Right cardiac atrium (tissue), 5 donors: Measurements from ENCODE around the gene TNFAIP8. TPM values are rescaled to one million over a fixed set of nuclear protein-coding genes. Genes with fewer than 3 reads are reported as not detected.
A peak's percentile ranks its signal among the peaks of the same experiment; 100 is the strongest.

Experiments
- ATAC-seq, 2 donors: fragments of 200-7000 bp; cut with Tn5 transposase; one replicate each; pipeline versions ENCODE4 v1.8.0 to v1.9.1; 2020; ENCODE audit warnings: moderate library complexity in 2 of 2, mild to moderate bottlenecking in 1 of 2
- DNase-seq, 3 donors: peaks; one replicate each; pipeline ENCODE4 v3.0.0-alpha.2; 2020
- H3K27ac ChIP-seq: one replicate; pipeline ENCODE4 v1.5.1; 2013; ENCODE audit warnings: mild to moderate bottlenecking, low read length, control low read depth, moderate library complexity
- H3K27me3 ChIP-seq: one replicate; pipeline ENCODE4 v1.6.1; 2013; ENCODE audit not compliant: control insufficient read depth, insufficient read depth
- H3K4me1 ChIP-seq: one replicate; pipeline ENCODE4 v1.6.1; 2013; ENCODE audit warnings: low read length; ENCODE audit not compliant: control insufficient read depth, insufficient read depth
- H3K4me3 ChIP-seq: one replicate; pipeline ENCODE4 v1.5.1; 2013; ENCODE audit warnings: low read length, control low read depth
- H3K9me3 ChIP-seq: one replicate; pipeline ENCODE4 v1.6.1; 2013; ENCODE audit warnings: low read length; ENCODE audit not compliant: control insufficient read depth
- WGBS: extraction: QIAGEN DNeasy Blood & Tissue Kit; methylation state at CpG from one replicate; pipeline ENCODE4 v1.1.7; 2013; 5-methylcytosine and 5-hydroxymethylcytosine counted together
- intact Hi-C, 4 donors: fragments of 100-400 bp; cut with DNase I; formaldehyde crosslinking; loops; one replicate each; pipeline versions ENCODE4 v1.11.0 to v1.14.0; 2022 to 2023
- polyA plus RNA-seq: library from polyadenylated mRNA; stranded (reverse); fragments of 200-250 nt; gene quantifications from one replicate; pipeline ENCODE4 v1.2.3, GENCODE V29; 2013
- total RNA-seq, 4 donors: library from RNA; stranded (reverse); fragmentation: NEBNext Ultra II Directional; extraction: Animal tissue kit (Norgen Biotek cat#: 25700); gene quantifications; one replicate each; pipeline ENCODE4 v1.2.1, GENCODE V29; 2021
- donor health status: healthy with polysubstance abuse.
- donor health status: DM: no; HTN: yes; CAD: no.
- donor health status: DM: no; HTN: no; CAD: no.
- donor health status: DM: no; HTN: yes; CAD: no; lungs with severe emphysema.
- donor health status: DM: yes; HTN: yes; CAD: no.

The TNFAIP8 gene
- total and polyA plus RNA-seq, 5 donors, result 2.7 to 5.9 (median 4.4) TPM

DNA sequence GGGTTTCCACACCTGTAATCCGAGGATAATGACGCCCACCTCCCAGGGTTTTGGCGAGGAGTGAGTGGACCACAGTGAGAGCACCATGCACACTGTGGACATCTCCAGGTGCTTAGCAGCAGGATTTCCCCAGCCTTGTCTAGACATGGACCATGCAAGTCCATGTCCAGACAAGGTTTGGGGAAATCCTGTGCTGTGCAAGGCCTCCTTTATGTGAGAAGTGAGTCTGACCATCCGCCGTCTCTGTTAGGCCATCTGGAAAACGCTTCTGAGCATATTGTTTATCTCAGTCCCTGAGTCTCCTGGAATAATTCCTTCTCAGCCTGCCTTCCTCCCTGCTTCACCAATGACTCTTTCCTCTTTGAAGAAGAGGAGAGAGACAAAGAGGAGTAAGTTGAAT is 26.2 kb upstream of the TNFAIP8 start:
- Histone ChIP-seq H3K27ac (no peak overlapping the region), H3K27me3 (no peaks in the 10 kb centered on the region), H3K9me3 (no peaks in the 10 kb centered on the region), H3K4me3 (no peak overlapping the region), H3K4me1 (no peaks in the 10 kb centered on the region)
- intact Hi-C loops, result no loop called here
- WGBS, result 73% methylated on average over 6 of the region's 6 CpGs
- peak in 1 of 2 donors; percentile 22 for ATAC-seq
- DNase-seq, result no peak

- Histone ChIP-seq H3K4me1 (no peaks in the 10 kb centered on the region), H3K4me3 (no peak overlapping the region), H3K9me3 (no peaks in the 10 kb centered on the region), H3K27ac (no peak overlapping the region), H3K27me3 (no peaks in the 10 kb centered on the region)
- ATAC-seq, result peak in 1 of 2 donors; percentile 39
- no peak for DNase-seq
- WGBS, result 70% methylated on average over 9 of the region's 9 CpGs
- intact Hi-C loops, result no loop called here
Measured at GRCh38 chr5:119330367-119331183, 25.2 kb upstream of the TNFAIP8 start.

- H3K4me1 ChIP-seq, result no peaks in the 10 kb centered on the region
- H3K27ac ChIP-seq, result no peak overlapping the region
- H3K9me3 ChIP-seq, result no peaks in the 10 kb centered on the region
- intact Hi-C loops, result no loop called here
- no peak overlapping the region for H3K4me3 ChIP-seq
- no peaks in the 10 kb centered on the region for H3K27me3 ChIP-seq
- DNase-seq (no peak), ATAC-seq (no peak)
- 97% methylated on average over 3 of the region's 3 CpGs for WGBS
Measured at GRCh38 chr5:119331566-119332095, 24.2 kb upstream of the TNFAIP8 start.

DNA sequence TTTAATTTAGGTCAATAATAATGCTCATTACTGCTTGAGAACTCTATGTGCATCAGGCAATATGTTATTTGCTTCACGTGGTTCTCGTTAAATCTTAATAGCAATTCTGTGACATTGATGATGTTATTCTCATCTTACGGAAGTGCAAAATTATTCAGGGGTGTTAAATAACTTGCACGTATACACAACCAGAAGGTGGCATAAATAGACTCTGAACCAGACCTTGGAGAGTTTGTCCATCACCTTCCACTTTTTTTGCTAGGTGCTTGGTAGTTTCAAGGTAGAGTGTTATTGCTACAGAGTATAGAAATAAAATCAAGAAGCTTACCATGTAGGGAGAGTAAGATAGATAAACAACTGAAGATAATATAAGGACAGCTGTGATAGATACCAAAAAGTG is 23.6 kb upstream of the TNFAIP8 start:
- WGBS, result 94% methylated on average over 4 of the region's 4 CpGs

DNA sequence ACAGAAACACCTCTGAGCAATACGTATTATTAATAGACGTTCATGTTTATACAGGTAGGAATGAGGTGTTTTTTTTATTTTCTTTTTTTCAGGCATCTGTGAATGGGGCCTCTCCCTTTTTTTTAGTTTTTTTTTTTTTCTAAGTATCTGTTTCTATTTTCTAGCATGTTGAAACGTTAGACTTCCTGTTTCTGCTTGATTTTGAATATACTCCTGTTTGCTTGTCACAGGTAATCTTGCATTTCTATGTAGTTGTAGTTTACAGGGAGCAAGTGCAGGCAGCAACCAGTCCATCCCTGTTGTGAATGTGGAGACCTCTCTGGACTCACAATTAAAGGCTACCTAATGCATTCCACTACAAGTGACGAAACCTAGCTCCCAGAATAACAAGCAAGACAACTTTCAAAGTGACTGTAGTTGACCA is 22.8 kb upstream of the TNFAIP8 start:
- no peaks in the 10 kb centered on the region for H3K27me3 ChIP-seq
- ATAC-seq (no peak), DNase-seq (no peak)
- H3K27ac ChIP-seq, result no peak overlapping the region
- intact Hi-C loops, result no loop called here
- no peak overlapping the region for H3K4me3 ChIP-seq
- no peaks in the 10 kb centered on the region for H3K9me3 ChIP-seq
- 76% methylated on average over 4 of the region's 4 CpGs for WGBS
- H3K4me1 ChIP-seq, result no peaks in the 10 kb centered on the region

More for the DNA sequence above, 23.6 kb upstream of the TNFAIP8 start:
- Histone ChIP-seq H3K4me1 (no peaks in the 10 kb centered on the region), H3K4me3 (no peak overlapping the region), H3K27me3 (no peaks in the 10 kb centered on the region), H3K9me3 (no peaks in the 10 kb centered on the region), H3K27ac (no peak overlapping the region)
- intact Hi-C loops, result no loop called here
- ATAC-seq (no peak), DNase-seq (no peak)

DNA sequence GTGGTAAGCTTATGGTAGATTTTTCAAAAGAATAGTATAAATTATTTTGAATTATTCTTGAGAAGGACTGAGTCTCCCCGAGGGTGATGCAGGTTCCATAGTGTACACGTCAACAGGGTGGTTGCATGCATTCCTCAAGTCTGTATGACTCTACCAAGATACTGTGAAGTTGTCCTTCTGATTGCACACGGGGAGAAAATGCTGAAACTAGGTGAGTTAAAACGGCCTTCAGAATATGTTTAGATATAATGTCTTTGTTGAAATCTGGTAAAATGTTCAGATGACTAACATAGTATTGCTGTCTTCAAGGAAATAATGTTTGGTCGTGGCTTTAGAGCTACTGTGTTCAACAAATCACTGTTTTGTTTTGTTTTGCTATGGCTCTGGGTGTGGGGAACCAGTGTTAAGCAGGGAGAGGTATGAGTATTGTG is 22.4 kb upstream of the TNFAIP8 start:
- H3K9me3 ChIP-seq, result no peaks in the 10 kb centered on the region
- no peaks in the 10 kb centered on the region for H3K4me1 ChIP-seq
- intact Hi-C loops, result no loop called here
- H3K27ac ChIP-seq, result no peak overlapping the region
- H3K27me3 ChIP-seq, result no peaks in the 10 kb centered on the region
- 76% methylated on average over 5 of the region's 5 CpGs for WGBS
- DNase-seq, result no peak
- ATAC-seq, result no peak
- H3K4me3 ChIP-seq, result no peak overlapping the region

GRCh38 chr5:119335261-119335677 is 20.6 kb upstream of the TNFAIP8 start:
- Histone ChIP-seq H3K27ac (no peak overlapping the region), H3K4me3 (no peak overlapping the region), H3K9me3 (no peaks in the 10 kb centered on the region), H3K4me1 (no peaks in the 10 kb centered on the region), H3K27me3 (no peaks in the 10 kb centered on the region)
- ATAC-seq, result no peak
- no peak for DNase-seq
- WGBS, result 79% methylated on average over 4 of the region's 4 CpGs
- intact Hi-C loops, result loop anchor here in 1 of 4 donors (5.0 kb wide), 1 partner anchor 63 kb away; no protein-coding TSS in a partner anchor

- intact Hi-C loops, result loop anchor here in 1 of 4 donors (5.0 kb wide), 1 partner anchor 64 kb away; no protein-coding TSS in a partner anchor
- no peaks in the 10 kb centered on the region for H3K27me3 ChIP-seq
- no peaks in the 10 kb centered on the region for H3K9me3 ChIP-seq
- H3K27ac ChIP-seq, result no peak overlapping the region
- no peak for ATAC-seq
- 94% methylated on average over 1 of the region's 1 CpG for WGBS
- no peak overlapping the region for H3K4me3 ChIP-seq
- DNase-seq, result no peak
- H3K4me1 ChIP-seq, result peaks cover 3% of the 10 kb centered on the region
Measured at GRCh38 chr5:119336262-119336661, 19.6 kb upstream of the TNFAIP8 start.

GRCh38 chr5:119336845-119337580 is 18.8 kb upstream of the TNFAIP8 start:
- intact Hi-C loops, result loop anchor here in 1 of 4 donors (5.0 kb wide), 1 partner anchor 65 kb away; no protein-coding TSS in a partner anchor
- Histone ChIP-seq H3K4me3 (no peak overlapping the region), H3K4me1 (peaks cover 3% of the 10 kb centered on the region), H3K27ac (no peak overlapping the region), H3K27me3 (no peaks in the 10 kb centered on the region), H3K9me3 (no peaks in the 10 kb centered on the region)
- 60% methylated on average over 3 of the region's 3 CpGs for WGBS
- ATAC-seq (no peak), DNase-seq (no peak)

GRCh38 chr5:119338326-119338946 is 17.4 kb upstream of the TNFAIP8 start:
- Histone ChIP-seq H3K27me3 (no peaks in the 10 kb centered on the region), H3K9me3 (no peaks in the 10 kb centered on the region), H3K4me1 (peaks cover 3% of the 10 kb centered on the region), H3K4me3 (no peak overlapping the region), H3K27ac (no peak overlapping the region)
- intact Hi-C loops, result loop anchor here in 1 of 4 donors (5.0 kb wide), 1 partner anchor 66 kb away; no protein-coding TSS in a partner anchor
- DNase-seq (no peak), ATAC-seq (no peak)
- WGBS, result 84% methylated on average over 4 of the region's 4 CpGs
